ENCODE measurements around the gene SPTLC1. TPM values are rescaled to one million over a fixed set of nuclear protein-coding genes. Genes with fewer than 3 reads are reported as not detected.
"Not testable (repeated sequence)": the region's sequence is repeated elsewhere in the genome, so short reads cannot be mapped to it uniquely, and the experiment has no call there.

The SPTLC1 gene
- total RNA-seq, 1 donor from 2014 or later, result 22.0 TPM

GRCh38 chr9:92141144-92142129 is 26.2 kb upstream of the SPTLC1 start:
- DNase-seq (ENCODE audit: missing footprints), result peak; percentile 50
- ATAC-seq, result peak; percentile 23
- intact Hi-C loops (cut with DNase I), result loop anchor here (2.0 kb wide), 1 partner anchor 493 kb away; no protein-coding TSS in a partner anchor

GRCh38 chr9:92140754-92141143 is 25.5 kb upstream of the SPTLC1 start:
- DNase-seq (ENCODE audit: missing footprints), result no peak
- intact Hi-C loops (cut with DNase I), result no loop called here
- ATAC-seq, result no peak

DNA sequence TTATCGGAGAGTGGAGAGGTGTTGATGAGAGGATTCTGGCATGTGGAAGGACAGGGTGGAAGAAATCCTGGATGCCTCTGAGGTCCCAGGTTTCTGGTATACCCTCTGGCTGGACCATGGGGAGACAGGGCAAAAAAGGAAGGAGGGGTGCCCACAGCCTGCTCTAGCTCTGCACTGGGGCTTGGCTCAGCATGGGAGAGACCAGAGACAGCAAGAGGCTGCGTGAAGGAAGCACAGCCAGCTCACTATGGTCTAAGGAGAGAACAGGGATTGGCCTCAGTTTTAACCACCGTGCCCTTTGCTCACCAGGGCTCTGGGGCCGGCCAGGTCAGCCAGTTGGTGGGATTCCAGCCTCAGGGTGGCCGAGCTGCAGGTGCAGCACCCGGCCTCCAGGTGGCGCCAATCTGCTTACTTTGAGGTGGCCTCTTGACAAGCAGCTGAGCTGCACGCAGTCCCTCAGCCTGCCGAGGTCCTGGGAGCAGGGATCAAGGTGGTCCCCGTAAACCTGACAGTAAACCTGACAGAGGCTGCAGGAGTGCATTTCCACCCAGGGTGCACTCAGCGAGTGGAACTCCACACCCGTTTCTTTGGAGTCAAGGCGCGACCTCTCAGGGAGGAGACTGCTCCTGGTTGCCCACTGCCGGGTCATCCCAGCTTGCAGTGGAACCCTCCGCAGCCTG is 25.0 kb upstream of the SPTLC1 start:
- peak; percentile 58 for ATAC-seq
- intact Hi-C loops (cut with DNase I), result no loop called here
- peak; percentile 91 for DNase-seq (ENCODE audit: missing footprints)

DNA sequence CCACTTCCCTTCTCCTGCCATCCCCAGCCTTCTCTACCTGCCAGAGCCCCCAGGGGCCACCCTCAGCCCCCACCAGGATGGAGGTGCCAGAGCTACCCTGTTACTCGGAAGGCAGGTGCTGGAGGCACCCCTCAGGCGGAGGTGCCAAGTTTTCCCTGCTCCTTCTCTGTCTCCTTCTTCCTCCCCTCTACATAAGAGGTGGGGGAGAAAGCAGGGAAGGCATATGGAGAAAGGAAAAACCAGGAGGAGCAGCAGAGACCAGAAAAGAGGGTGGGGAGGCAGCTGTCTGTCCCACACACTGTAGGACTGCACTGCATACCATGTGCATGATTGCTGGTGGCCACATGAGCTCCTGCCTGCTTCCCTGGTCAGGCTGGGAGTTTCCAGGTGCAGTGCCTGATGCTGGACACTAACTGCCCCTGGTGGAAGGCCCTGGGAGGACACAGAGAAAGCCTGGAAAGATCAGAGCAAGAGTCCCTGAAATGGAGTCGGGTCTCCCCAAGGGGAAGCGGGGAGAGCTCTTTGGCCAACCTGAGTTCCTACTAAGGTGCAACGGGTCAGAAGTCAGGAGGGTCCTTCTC is 23.8 kb upstream of the SPTLC1 start:
- not testable (repeated sequence) for ATAC-seq; DNase-seq (ENCODE audit: missing footprints)
- intact Hi-C loops (cut with DNase I), result loop anchor here (10.0 kb wide), 4 partner anchors 116 to 656 kb away; partner anchors contain the start of gene IARS1

GRCh38 chr9:92138157-92138959 is 23.1 kb upstream of the SPTLC1 start:
- peak; percentile 88 for DNase-seq (ENCODE audit: missing footprints)
- ATAC-seq, result peak; percentile 57
- intact Hi-C loops (cut with DNase I), result loop anchor here (10.0 kb wide), 4 partner anchors 116 to 656 kb away; partner anchors contain the start of gene IARS1

DNA sequence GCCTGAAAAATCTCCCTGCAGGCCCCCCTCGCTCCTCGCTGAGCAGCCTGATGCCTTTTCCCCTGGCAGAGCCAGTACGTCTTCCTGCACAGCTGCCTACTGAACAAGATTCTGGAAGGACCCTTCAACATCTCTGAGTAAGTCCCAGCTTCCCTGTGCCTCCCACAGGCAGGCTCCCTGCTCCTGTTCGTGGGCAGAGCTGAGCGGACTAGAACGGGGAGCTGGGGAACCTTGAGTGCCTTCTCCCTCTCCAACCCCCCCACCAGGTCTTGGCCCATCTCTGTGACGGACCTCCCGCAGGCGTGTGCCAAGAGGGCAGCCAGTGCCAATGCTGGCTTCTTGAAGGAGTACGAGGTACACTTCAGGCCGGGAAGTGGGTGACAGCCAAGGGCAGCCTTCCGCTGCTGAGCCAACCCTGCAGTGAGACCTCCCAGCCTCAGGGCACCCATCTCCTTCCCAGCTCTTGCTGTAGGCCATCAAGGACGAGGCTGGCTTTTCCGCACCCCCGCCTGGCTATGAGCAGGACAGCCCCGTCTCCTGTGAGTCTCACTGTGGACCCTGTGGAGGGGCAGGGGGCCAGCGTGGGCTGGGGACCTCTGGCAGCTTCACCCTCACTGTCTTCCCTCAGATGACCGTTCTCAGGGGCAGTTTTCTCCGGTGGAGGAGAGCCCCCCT is 21.1 kb upstream of the SPTLC1 start:
- intact Hi-C loops (cut with DNase I), result loop anchor here (10.0 kb wide), 4 partner anchors 118 to 658 kb away; partner anchors contain the start of gene IARS1
- peak; percentile 21 for DNase-seq (ENCODE audit: missing footprints)
- ATAC-seq, result no peak

GRCh38 chr9:92135576-92135975 is 20.4 kb upstream of the SPTLC1 start:
- ATAC-seq (no peak), DNase-seq (ENCODE audit: missing footprints) (peak; percentile 50)
- intact Hi-C loops (cut with DNase I), result loop anchor here (10.0 kb wide), 4 partner anchors 119 to 659 kb away; partner anchors contain the start of gene IARS1

- intact Hi-C loops (cut with DNase I), result loop anchor here (10.0 kb wide), 4 partner anchors 121 to 661 kb away; partner anchors contain the start of gene IARS1
- ATAC-seq, result peak; percentile 71
- DNase-seq (ENCODE audit: missing footprints), result peak; percentile 92
These were observed 18.9 kb upstream of the SPTLC1 start for GRCh38 chr9:92133949-92134604.

GRCh38 chr9:92132913-92133312 is 17.7 kb upstream of the SPTLC1 start:
- not testable (repeated sequence) for DNase-seq (ENCODE audit: missing footprints); ATAC-seq
- intact Hi-C loops (cut with DNase I), result loop anchor here (10.0 kb wide), 4 partner anchors 122 to 662 kb away; partner anchors contain the start of gene IARS1

- no peak for ATAC-seq
- intact Hi-C loops (cut with DNase I), result loop anchor here (10.0 kb wide), 4 partner anchors 122 to 662 kb away; partner anchors contain the start of gene IARS1
- DNase-seq (ENCODE audit: missing footprints), result no peak
These were observed 17.3 kb upstream of the SPTLC1 start for GRCh38 chr9:92132501-92132900.

GRCh38 chr9:92122800-92123199 is 7.6 kb upstream of the SPTLC1 start:
- DNase-seq (ENCODE audit: missing footprints) (peak; percentile 23), ATAC-seq (no peak)
- intact Hi-C loops (cut with DNase I), result no loop called here

DNA sequence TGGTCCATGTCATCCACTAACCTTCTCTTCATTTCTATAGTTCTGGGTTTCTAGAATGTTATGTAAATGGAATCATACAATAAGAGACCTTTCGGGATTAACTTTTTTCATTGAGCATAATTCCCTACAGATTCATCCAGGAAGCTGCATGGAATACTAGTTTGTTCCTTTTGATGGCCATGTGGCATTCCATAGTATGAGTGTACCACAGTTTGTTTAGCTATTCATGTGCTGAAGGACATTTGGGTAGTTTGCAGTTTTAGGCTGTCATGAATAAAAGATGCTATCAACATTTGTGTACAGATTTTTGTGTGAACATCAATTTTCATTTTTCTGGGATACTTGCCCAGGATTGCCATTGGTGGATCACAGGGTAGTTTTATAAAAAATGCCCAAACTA is 6.8 kb upstream of the SPTLC1 start:
- intact Hi-C loops (cut with DNase I), result no loop called here
- ATAC-seq (no peak), DNase-seq (ENCODE audit: missing footprints) (no peak)

- intact Hi-C loops (cut with DNase I), result no loop called here
- ATAC-seq (no peak), DNase-seq (ENCODE audit: missing footprints) (no peak)
These were observed 6.1 kb upstream of the SPTLC1 start for GRCh38 chr9:92121265-92121664.

DNA sequence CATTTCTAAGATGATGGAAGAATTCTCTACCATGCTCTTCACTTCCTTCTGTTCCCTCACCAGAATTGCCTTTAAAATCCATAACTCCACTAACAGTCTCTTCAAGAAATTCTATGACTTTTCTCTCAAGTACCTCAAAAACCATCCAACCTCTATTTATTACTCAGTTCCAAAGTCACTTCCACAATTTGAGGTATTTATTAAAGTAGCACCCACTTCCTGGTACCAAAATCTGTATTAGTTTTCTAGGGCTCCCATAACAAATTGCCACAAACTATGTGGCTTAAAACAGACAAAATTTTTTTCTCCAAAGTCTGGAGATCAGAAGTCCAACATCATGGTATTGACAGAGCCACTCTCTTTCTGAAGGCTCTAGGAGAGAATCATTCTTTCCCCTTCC is 4.9 kb upstream of the SPTLC1 start:
- intact Hi-C loops (cut with DNase I), result no loop called here
- ATAC-seq (no peak), DNase-seq (ENCODE audit: missing footprints) (no peak)

- intact Hi-C loops (cut with DNase I), result no loop called here
- DNase-seq (ENCODE audit: missing footprints) (no peak), ATAC-seq (no peak)
These were observed 4.4 kb upstream of the SPTLC1 start for GRCh38 chr9:92119586-92119985.

- ATAC-seq (no peak), DNase-seq (ENCODE audit: missing footprints) (no peak)
- intact Hi-C loops (cut with DNase I), result no loop called here
These were observed 7.1 kb downstream of the SPTLC1 start for GRCh38 chr9:92108122-92108521.
